Measurements from ENCODE around the gene TMEM207. TPM values are rescaled to one million over a fixed set of nuclear protein-coding genes. Genes with fewer than 3 reads are reported as not detected.

The TMEM207 gene
- total RNA-seq, 1 experiment from 2014 or later = not detected

- H3K18ac ChIP-seq (ENCODE audit: insufficient read length, low read depth, low read length) = no peak overlapping the region
- no peaks in the 10 kb centered on the region for H3K79me1 ChIP-seq (ENCODE audit: insufficient read depth, low read depth, low read length, poor library complexity, severe bottlenecking)
- no peak overlapping the region for H2BK12ac ChIP-seq (ENCODE audit: insufficient read length, low read depth, low read length)
- no peak overlapping the region for H3K56ac ChIP-seq (ENCODE audit: insufficient read length, low read depth, low read length)
- Mint-ChIP-seq H3K9me3 (no peaks in the 10 kb centered on the region), H3K36me3 (ENCODE audit: insufficient read depth in 1 of 3, low read depth in 3 of 3) (no peaks in the 10 kb centered on the region), H3K27me3 (ENCODE audit: low read depth) (no peaks in the 10 kb centered on the region), H3K27ac (no peak overlapping the region), H3K4me3 (no peak overlapping the region), H3K4me1 (no peaks in the 10 kb centered on the region)
- H2BK5ac ChIP-seq (ENCODE audit: insufficient read length, low read length) = no peak overlapping the region
- no peaks in the 10 kb centered on the region for H3K79me2 ChIP-seq (ENCODE audit: insufficient read depth, low read length)
- H3T11ph ChIP-seq (ENCODE audit: low read length) = no peak overlapping the region
- WGBS (ENCODE audit: extremely low coverage, insufficient read length, low lambda C conversion rate) = no CpG with 5 or more reads among the region's 8 CpGs
- H4K20me1 ChIP-seq (ENCODE audit: control insufficient read depth, insufficient read depth, insufficient read length) = no peaks in the 10 kb centered on the region
- H3K23me2 ChIP-seq (ENCODE audit: insufficient read length, low read depth, low read length, poor library complexity, severe bottlenecking) = no peaks in the 10 kb centered on the region
- H2BK120ac ChIP-seq (ENCODE audit: low read depth, low read length, poor library complexity, severe bottlenecking) = no peak overlapping the region
- no peak overlapping the region for H2BK20ac ChIP-seq (ENCODE audit: low read depth, low read length, poor library complexity, severe bottlenecking)
- no peaks in the 10 kb centered on the region for H3K27me3 ChIP-seq (ENCODE audit: insufficient read depth, low read length)
- no peak for TF ChIP-seq CTCF (conservative IDR thresholded peaks at IDR 0.05)
- no peak overlapping the region for H3K9ac ChIP-seq (ENCODE audit: extremely low read depth, insufficient read length, low read length)
- no peaks in the 10 kb centered on the region for H3K9me3 ChIP-seq (ENCODE audit: control insufficient read depth, low read depth, low read length)
- H4K91ac ChIP-seq (ENCODE audit: insufficient read length, low read depth, low read length) = no peak overlapping the region
- DNase-seq = no peak
- H3K23ac ChIP-seq (ENCODE audit: insufficient read length, low read depth, low read length) = no peak overlapping the region
- no peak overlapping the region for H2AFZ ChIP-seq (ENCODE audit: low read length)
- no peak overlapping the region for H4K5ac ChIP-seq (ENCODE audit: insufficient read length, low read depth, low read length)
- no peak overlapping the region for H4K8ac ChIP-seq (replicated peaks; ENCODE audit: insufficient read length, low read depth, low read length)
- no peak overlapping the region for H3K14ac ChIP-seq (ENCODE audit: insufficient read depth, low read length)
- H3K4me1 ChIP-seq (ENCODE audit: insufficient read depth, low read length) = no peaks in the 10 kb centered on the region
- H2AK5ac ChIP-seq (ENCODE audit: insufficient read length, low read length) = no peak overlapping the region
- no peak overlapping the region for H3K4ac ChIP-seq (ENCODE audit: low read depth, low read length)
- no peak overlapping the region for H3K4me2 ChIP-seq (ENCODE audit: insufficient read depth, insufficient read length, low read length)
- H3K27ac ChIP-seq (ENCODE audit: insufficient read length, low read depth, low read length) = no peak overlapping the region
- H2BK15ac ChIP-seq (ENCODE audit: low read depth, low read length) = no peak overlapping the region
Measured at GRCh38 chr3:190399677-190400076, 50.0 kb downstream of the TMEM207 start.
